CD4-positive, alpha-beta T cell treated with Interleukin-1 beta for 1 hour (primary cell): ENCODE results near the gene HPS1.

ENCODE experiments used
- DNase-seq, 2 donors: peaks; one replicate each; pipeline ENCODE4 v3.0.0-alpha.2; 2020 to 2022

The HPS1 gene

GRCh38 chr10:98410759-98411158 is 36.0 kb downstream of the HPS1 start:
- DNase-seq: no peak

DNA sequence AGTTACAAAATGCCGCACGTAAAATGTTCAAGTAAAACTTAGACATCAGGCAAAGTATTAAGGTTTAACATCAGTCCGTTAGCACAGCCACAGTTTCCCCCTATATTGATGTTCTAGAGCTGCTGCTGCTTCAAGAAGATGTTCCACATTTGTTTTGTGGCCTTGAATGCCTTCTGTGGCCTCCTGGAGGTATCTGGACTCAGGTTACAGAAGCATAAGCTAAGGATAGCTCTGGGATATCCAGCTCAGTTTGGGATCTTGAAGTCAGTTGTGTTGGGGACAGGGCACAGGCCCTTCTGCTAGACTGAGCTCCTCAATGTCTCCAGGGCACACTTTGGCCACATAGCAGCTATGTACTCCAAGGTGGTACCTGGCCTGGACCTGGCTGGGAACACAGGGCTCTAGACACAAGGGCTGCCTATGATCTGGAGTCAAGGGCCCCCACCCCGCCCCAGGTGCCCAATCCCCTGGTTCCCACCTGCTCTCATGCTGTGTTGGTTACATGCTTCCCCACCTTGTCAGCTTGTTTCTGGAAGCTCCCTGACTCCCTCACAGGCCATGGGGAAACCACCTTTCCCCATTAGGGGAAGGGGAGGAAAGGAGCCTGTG is 36.5 kb downstream of the HPS1 start:
- DNase-seq: no peak

GRCh38 chr10:98408799-98409198 is 37.9 kb downstream of the HPS1 start:
- DNase-seq: no peak

DNA sequence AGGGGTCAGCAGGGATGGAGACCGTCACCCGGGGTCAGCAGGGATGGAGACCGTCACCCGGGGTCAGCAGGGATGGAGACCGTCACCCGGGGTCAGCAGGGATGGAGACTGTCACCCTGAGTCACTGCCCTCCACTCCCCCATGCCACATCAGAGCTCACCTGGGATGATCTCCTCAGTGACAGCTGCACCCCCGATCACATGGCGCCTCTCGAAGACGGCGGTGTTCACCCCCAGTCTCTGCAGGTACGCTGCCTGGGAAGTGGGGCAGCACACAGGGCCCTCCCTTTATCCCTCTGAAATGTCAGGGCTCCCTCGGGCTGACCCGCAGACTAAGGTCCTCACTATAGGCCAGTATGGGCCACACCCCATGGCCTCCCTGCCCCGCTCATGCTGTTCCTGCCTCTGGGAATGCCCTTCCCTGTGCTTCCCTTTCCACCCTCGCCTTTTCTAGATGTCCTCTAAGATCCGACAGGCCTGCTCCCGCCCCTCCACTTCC is 38.9 kb downstream of the HPS1 start:
- DNase-seq: no peak

DNA sequence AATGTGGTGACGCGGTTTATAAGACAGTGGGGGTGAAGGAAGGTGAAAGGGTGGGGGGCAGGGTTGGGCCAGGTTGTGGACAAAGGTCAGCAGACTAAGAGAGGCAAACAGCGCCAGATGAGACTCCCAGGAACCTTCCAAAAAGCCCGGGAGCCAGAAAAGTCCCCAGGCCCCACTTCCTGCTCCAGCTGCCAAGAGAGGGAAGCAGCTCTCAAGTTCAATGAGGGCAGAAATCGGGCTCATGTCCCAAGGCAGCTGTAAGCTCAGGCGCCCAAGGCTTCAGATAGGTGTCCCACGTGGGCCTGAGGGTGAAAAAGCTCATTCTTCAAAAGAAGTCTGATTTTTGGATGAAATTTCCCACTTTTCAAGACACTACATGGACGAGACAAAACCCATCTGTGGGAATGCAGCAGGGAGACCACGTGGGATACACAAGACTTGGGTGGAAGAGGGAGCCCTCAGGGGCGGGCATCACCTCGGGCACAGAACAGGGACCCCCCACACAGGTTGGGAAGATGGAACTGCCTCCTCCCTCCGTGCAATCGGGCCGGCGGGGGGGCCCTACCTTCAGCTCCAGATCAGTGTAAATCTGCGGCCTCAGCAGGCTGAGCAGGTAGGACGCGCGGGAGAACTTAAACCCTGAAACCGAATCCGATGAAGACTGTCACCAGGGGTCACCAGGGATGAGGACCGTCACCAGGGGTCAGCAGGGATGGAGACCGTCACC is 39.6 kb downstream of the HPS1 start:
- no peak for DNase-seq

DNA sequence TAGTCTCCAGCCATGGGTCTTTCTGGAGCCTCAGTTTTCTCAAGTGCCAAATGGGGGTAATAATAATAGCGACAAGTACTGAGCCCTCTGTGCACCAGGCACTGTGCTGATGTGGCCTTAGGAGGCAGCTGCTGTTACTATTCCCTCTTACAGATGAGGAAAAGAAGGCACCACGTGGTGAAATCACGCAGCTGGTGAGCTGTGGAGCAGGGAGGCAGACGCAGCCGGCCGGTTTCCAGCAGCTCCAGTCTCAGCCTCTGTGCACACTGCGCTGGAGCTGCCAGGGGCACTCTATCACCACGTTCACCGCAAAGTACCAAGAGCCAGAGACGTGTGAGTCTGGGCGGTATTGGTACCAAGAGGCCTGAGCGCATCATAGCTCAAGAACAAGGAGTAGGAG is 41.3 kb downstream of the HPS1 start:
- DNase-seq: no peak

DNA sequence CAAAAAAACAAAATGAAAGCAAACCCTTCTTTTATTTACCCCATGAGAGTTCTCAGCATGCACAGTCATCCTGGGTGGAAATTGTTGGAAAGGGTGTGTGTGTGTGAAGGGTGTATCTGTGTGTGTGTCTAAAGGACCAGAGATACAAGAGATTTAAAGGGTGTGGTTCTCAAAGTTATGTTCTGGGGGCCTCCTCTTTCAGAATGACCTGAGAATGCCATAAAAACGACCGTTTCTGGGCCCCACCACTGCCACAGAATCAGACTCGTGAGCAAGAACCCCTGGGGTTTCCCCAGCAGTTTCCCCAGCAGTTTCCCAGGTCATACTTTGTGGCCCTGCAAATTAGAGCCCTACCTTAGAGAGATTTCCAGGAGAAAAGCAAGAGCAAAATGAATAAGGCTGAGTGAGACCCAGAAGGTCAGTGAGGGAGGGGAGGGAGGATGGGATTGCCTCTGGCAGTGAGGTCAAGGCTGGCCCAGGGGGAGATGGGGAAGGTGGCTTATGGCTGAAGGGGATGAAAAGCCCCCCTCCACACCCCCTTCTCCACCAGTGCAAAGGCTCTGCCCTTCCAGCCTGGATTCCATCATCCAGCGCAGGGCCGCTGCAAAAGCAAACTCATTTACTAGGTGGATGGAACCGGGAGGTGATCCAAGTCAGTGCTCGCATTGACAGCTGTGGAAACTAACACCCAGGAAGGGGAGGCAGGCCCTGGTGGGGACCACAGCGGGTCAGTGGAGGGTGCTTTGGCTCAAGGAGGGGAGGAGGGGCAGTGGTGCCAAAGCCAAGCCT is 42.0 kb downstream of the HPS1 start:
- no peak for DNase-seq

GRCh38 chr10:98403812-98404504 is 42.8 kb downstream of the HPS1 start:
- DNase-seq: no peak

DNA sequence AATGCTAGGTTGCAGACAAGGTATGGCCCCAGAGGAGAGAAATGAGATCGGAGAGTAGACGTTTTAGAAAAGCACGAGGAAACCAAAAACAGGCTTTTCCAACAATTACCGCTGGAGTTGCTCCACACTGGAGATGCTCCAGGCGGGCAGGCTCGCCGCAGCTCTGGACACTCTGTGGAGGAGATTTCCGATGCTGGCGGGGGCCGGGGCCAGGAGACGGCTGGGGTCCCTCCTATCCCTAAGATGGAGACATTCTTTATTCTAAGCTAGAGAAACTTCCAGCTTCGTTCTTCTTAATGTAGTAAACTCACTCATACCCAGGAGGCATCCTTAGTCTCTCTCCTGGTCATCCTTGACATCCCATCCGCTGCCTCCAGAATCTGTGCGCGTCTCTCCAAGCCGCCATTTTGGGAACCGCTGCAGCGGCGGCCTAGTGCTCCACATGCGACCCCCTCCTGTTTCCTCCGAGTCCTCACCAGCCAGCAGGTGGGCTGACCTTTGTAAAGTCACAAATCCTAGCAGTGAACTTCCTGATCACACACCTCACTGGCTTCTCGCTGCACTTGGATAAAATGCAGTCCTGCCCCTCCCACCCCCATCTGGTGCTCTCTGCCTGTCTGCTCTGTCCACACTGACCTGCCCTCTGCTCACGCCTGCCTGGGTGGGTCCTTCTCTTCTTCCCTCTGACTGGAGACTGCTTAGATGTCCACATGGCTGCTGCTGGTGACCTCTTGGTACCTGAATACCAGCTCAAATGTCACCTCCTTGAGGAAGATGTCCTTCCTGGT is 43.6 kb downstream of the HPS1 start:
- DNase-seq: no peak

DNA sequence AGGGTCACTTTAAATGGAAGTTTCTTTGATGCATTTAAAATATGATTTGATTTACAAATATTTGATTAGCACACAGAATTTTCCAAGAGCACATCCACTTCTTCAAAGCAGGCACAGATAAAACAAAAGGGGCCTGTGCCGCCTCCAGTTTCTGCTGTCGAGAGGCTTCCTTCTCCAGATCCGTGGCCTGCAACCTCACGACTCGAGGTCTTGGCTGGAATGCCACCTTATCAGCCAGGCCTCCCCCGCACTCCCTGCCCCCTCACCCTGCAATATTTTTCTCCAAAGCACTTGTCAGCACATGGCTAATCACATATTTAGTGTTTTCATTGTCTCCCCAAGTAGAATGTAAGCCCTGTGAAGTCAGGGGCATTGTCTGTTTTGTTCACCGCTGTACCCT is 44.3 kb downstream of the HPS1 start:
- DNase-seq: no peak

- no peak for DNase-seq
These were observed 46.3 kb downstream of the HPS1 start for GRCh38 chr10:98400482-98400881.

- DNase-seq: no peak
These were observed 47.0 kb downstream of the HPS1 start for GRCh38 chr10:98399784-98400183.

DNA sequence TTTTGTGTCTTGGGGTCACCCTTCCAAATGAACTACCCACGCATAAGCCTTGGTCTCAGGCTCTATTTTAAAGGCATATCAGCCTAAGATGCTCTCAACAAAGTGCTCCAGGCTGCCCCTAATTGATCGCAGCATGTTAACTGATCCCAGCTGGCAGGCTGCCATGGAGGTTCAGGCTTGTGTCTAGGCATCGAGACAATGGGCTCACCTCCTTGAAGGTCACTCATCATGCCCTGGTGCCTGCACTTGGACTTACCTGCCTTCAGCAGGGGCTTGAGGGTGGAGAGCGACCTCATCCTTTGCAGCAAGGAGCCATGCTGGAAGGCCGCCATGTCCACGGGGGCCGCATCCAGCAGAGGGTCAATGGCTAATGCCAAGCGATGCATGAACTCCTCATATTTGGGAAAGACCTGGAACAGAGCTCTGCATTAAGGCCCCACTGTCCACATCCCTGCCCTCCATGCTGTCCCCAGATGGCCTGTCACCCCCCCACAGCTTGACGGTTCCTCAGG is 49.6 kb downstream of the HPS1 start:
- DNase-seq: no peak

DNA sequence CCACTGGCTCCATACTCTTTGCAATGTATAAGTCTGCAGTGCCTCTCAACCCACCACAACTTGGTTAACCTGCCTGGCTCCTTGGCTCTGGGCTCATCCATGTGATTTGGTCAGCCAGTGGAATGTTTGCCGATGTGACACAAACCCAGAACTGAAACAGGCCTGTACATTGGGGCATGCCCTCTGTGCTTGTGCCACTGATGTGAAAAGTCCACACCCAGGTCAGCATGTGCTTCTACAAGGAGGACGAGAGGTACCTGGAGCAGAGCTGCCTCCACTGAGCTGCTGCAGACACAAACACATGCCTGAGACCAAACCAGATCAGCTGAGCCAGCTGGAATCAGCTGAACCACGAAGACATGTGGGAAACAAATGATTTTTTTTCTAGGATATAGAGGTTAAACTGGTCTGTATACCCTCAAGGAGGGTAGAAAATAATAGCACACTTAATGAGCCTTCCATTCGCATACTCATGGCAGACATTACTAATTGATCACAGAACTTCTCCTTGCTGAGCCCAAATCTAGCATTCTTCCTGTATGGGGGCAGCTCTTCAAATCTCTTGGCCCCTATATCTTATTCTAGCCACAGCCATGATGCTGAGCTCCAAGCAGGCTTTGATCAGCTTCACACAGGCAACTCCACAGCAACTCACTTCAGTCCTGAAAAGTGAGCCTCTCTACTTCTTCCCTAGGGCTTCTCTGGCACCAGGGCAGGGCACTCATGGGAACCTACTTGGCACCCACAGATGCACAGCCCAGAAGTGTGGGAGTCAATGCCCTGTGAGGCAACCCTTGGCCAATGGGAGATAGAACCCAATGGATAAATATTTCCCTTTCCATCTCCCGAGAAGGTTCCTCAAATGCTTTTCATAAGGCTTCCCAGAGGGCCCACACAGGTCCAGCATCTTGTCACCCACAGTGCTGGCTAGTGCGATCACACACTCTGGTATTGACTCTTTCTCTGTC is 50.4 kb downstream of the HPS1 start:
- no peak for DNase-seq

DNA sequence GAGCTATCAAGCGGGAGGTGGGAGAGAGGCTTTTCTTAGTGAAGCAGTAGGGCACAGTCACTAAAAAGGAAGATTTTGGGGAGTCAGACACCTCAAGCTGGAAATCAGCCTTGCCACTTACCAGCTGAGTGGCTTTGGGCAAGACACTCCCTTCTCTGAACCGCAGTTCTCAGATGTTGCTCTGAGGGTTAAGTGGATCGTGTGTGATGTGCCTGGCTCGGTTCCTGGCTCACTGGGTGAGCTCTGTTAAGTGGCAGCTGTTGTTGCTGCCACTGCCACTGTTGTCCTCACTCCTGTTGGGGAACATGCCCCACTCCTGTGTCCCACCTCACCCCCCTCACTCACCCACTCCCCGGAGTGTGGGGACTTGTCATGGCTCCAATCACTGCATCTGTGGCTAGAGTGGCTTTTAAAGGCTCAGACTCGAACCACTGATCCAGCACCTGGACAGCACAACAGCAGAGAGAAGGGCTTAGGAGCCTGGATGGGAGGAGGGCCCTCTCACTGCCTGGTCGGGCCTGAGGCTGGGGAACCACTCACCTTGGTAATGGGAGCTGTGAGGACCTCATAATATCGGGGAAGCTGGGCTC is 51.8 kb downstream of the HPS1 start:
- DNase-seq: no peak

GRCh38 chr10:98391578-98391991 is 55.1 kb downstream of the HPS1 start:
- DNase-seq: peak; percentile 5 to 17

DNA sequence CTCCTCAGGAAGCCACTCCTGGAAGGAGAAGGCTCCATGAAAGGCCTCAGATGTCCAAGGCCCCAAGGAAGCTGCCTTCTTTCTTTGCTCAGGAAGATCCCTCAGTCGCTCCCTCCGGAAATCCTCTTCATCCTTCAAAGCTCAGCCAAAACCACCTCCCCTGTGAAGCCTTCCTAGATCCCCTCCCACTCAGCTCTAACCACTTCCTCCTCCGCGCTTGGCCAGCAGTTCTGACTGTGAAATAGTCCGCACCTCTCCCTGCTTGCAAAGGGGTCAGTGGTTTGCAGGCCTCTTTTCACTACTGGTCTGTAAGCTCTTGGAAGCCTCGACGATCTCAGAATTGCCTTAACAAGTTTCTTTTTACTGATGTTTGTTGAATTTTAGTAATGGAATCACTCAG is 55.7 kb downstream of the HPS1 start:
- peak in 1 of 2 donors; percentile 14 for DNase-seq

GRCh38 chr10:98390406-98390805 is 56.3 kb downstream of the HPS1 start:
- DNase-seq: no peak

GRCh38 chr10:98389398-98389797 is 57.3 kb downstream of the HPS1 start:
- DNase-seq: no peak

GRCh38 chr10:98388101-98388655 is 58.6 kb downstream of the HPS1 start:
- no peak for DNase-seq
